GM12891 (cell line): ENCODE results near the gene SEH1L.
"Not testable (repeated sequence)": the region's sequence is repeated elsewhere in the genome, so short reads cannot be mapped to it uniquely, and the experiment has no call there.

Experiments
- DNase-seq: peaks from one replicate; pipeline ENCODE4 v3.0.0; 2011; ENCODE audit warnings: low spot score; ENCODE audit not compliant: insufficient read length
- FAIRE-seq: peaks from 2 replicates; lab custom pipeline; 2011; peaks lifted over from hg19 to GRCh38; lab: Jason Lieb, UNC
- PAX5 ChIP-seq: IDR thresholded peaks from 2 replicates; pipeline ENCODE4 v1.6.1; 2011; ENCODE audit warnings: low read length, moderate library complexity, mild to moderate bottlenecking; ENCODE audit not compliant: insufficient read depth, severe bottlenecking
- POLR2A ChIP-seq: IDR thresholded peaks from 2 replicates; pipeline ENCODE4 v1.6.1; 2011; ENCODE audit warnings: low read depth, low read length, control low read depth
- POLR2AphosphoS5 ChIP-seq: IDR thresholded peaks from 2 replicates; pipeline ENCODE4 v1.6.1; 2011; ENCODE audit warnings: low read depth, low read length, control low read depth
- POU2F2 ChIP-seq: IDR thresholded peaks from 2 replicates; pipeline ENCODE4 v1.6.1; 2011; ENCODE audit warnings: low read depth, mild to moderate bottlenecking, control low read depth, low read length, moderate library complexity
- SPI1 ChIP-seq: IDR thresholded peaks from 2 replicates; pipeline ENCODE4 v1.6.1; 2011; ENCODE audit warnings: low read depth, low read length, control low read depth
- TAF1 ChIP-seq: IDR thresholded peaks from 2 replicates; pipeline ENCODE4 v1.6.1; 2011; ENCODE audit warnings: low read depth, low read length, control low read depth

Gene SEH1L

GRCh38 chr18:12990967-12991820, 43.4 kb downstream of the SEH1L start, which contains the start of gene CEP192:
Gene CEP192 (plus strand): TSS chr18:12991362. CDS start chr18:12999425, 8,063 bp downstream.
- TF ChIP-seq PAX5 (peak; percentile 43), POLR2AphosphoS5 (peak; percentile 98), POLR2A (peak; percentile 95), POU2F2 (peak; percentile 51; the same call in 1 of the 2 replicates), TAF1 (peak; percentile 66), SPI1 (peak; percentile 36)
- FAIRE-seq = peak; percentile 99
- DNase-seq = peak; percentile 73

DNA sequence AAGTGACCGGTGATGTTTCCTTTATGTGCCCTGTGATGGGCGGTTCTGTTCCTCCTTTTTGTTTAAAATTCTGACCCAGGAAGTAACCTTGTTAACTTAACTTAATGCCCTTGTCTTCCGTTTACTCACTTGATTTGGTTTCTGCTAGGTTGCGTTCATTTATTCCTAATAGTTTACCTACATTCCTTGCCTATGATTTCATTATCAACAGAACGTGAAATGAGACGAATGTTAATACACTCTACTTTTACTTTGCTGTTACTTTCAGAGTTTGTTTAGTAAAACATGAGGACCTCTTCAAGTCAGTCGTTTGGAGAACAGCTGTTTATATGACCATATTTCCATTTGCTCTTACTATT, 44.0 kb downstream of the SEH1L start:
- DNase-seq (no peak), FAIRE-seq (no peak)
- no peak for TF ChIP-seq POLR2AphosphoS5
- TF ChIP-seq SPI1 = 0 out of 2 replicates have a peak, but pooled peaks have one; percentile 4
- TF ChIP-seq POU2F2 = no peak
- TF ChIP-seq POLR2A = no peak
- no peak for TF ChIP-seq TAF1
- TF ChIP-seq PAX5 = no peak

GRCh38 chr18:12993439-12993838, 45.6 kb downstream of the SEH1L start:
- DNase-seq (no peak), FAIRE-seq (no peak)
- TF ChIP-seq POLR2A (no peak), POLR2AphosphoS5 (no peak), PAX5 (no peak), TAF1 (no peak), SPI1 (no peak), POU2F2 (no peak)

GRCh38 chr18:12995424-12995823, 47.6 kb downstream of the SEH1L start:
- TF ChIP-seq POLR2A = no peak
- no peak for TF ChIP-seq PAX5
- no peak for TF ChIP-seq POLR2AphosphoS5
- DNase-seq (no peak), FAIRE-seq (no peak)

DNA sequence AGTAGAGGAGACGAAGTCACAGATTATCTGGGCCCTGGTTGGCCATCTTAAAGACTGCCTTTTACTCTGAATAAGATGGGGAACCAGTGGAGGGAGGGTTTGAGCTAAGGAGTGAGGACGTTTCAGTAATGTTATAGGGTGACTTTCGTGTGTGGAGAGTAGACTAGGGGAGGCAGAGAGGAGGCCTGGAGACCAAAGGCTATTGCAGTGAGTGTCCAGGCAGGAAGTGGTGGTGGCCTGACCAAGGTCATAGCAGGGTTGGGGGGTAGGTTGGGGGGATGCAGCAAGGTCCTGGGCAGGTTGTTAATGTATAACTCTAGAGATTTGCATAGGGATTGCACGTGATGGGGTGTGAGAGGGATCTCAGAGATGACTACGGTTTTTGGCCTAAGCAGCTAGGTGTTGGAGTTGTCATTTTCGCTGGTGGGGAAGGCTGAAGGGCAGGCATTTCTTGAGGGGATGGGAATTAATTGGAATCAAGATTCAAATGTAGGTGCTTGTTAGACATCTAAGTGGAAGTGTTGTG, 48.2 kb downstream of the SEH1L start:
- DNase-seq (no peak), FAIRE-seq (peak; percentile 68)
- TF ChIP-seq POU2F2 (peak; percentile 87), SPI1 (no peak)

DNA sequence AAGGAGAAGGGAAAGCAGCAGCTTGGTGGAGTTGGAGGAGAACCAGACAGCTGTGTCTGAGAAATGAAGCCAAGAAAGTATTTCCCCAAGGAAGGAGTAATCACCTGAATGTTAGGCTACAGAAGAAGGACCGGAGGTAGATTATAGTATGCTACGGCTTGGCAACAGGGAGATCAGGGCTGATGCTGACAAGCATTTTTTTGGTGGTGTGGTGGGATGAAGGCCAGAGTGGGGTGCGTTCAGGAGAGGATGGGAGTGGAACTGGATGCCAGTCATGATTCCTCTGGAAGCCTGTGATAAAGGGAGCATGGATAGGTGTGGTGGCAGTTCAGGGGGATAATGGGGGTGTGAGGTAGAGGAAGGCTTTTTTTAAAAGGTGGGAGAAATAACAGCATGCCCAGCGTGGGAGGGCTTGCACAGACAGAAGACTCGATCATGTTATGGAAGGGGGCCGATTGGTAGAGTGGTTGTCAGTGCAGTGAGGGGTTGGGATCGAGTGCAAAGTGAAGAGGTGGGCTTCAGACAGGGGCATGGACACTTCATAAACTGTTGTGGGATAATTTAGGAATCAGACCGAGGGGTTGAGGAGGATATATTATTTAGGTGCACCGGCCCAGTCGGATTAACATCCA, 49.0 kb downstream of the SEH1L start:
- TF ChIP-seq POLR2A (no peak), TAF1 (no peak), POLR2AphosphoS5 (no peak), POU2F2 (no peak), SPI1 (no peak), PAX5 (no peak)
- FAIRE-seq (peak; percentile 77), DNase-seq (no peak)

DNA sequence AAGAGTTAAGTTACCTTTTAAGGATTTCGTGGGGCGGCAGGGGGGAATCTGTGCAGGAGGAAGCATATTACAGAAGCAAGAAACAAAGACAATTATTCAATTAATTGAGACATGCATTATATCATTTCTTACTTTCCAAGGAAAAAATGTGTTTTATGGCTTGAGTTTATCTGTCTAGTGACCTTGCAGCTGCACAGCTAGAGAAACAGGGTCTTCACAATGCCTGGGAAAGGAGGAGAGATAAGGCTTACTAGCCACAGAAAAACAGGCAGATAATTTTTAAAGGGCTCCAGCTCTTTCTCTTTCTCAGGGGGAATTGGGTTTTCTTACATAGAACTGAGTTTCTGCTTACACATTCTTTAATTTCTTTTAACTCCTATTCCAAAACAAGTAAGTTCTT, 49.5 kb downstream of the SEH1L start:
- not testable (repeated sequence) for FAIRE-seq, DNase-seq

DNA sequence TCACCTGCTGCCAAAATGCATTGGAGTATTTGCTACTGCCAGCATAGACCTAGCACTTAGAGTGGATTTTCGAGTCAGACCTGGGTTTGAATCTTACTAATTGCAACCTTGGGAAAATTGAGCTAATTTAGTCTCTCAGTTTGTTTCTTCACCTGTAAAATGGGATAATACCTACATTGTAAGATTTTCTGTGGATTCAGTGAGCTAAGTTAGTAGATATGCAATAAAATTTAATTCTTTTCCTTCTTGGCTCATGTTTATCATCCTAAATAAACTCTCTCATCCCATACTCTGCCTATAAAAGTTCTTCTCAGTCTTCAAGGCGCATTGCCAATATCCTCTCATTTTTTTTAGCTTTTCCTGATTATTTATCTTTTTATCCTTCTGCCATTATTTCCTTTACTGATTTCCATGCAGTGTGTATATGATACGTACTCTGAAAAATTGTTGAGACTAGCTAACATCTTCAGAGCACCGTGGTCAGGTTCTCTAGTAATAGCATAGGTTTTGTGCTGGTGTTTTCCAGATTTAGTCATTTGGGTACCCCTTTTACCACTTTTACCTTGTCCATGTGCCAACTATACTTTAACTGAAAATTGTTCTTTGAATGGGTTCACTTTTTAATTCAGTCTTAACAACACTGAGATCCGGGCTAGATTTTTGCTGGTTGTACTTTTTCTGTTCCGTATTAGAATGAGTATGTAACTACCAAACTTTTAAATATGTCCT, 50.7 kb downstream of the SEH1L start:
- FAIRE-seq = peak; percentile 70
- no peak for DNase-seq
- TF ChIP-seq TAF1 = no peak
- no peak for TF ChIP-seq POLR2A
- TF ChIP-seq SPI1 = no peak
- TF ChIP-seq PAX5 = no peak
- TF ChIP-seq POLR2AphosphoS5 = no peak
- TF ChIP-seq POU2F2 = no peak

- no peak for FAIRE-seq
These were observed 55.7 kb downstream of the SEH1L start for GRCh38 chr18:13003466-13003896.

DNA sequence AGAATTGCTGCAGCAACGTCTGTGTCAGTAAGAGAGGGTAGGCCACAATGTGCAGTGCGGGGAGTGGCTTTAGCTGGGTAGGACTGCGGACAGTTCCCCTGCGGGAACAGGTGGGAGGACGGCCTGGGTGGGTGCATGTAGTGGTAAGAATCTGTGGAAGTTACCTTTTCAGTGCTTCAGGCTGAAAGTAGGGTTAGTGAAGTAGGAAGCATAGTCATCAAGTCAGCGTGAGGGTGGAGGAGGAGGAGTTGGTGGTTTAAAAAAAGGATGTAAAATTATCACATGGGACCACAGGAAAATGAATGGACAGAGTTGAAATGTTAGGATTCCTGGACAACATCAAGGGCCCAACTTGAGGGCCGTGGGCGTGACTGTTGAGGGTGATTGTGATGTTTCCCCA, 56.6 kb downstream of the SEH1L start:
- peak; percentile 47 for FAIRE-seq
- no peak for DNase-seq
- TF ChIP-seq PAX5 = no peak
- TF ChIP-seq SPI1 = no peak
- TF ChIP-seq POLR2AphosphoS5 = no peak
- no peak for TF ChIP-seq POU2F2
- TF ChIP-seq POLR2A = no peak
- TF ChIP-seq TAF1 = no peak

More at GRCh38 chr18:13003466-13003896, 55.7 kb downstream of the SEH1L start:
- TF ChIP-seq PAX5 = no peak
- TF ChIP-seq POU2F2 = no peak
- TF ChIP-seq SPI1 = no peak
- no peak for TF ChIP-seq TAF1
- no peak for DNase-seq
